Measurements from ENCODE around the gene FMO5.
A peak's percentile ranks its signal among the peaks of the same experiment; 100 is the strongest.
"Not testable (repeated sequence)": the region's sequence is repeated elsewhere in the genome, so short reads cannot be mapped to it uniquely, and the experiment has no call there.

The FMO5 gene

GRCh38 chr1:147207192-147207591 is 17.9 kb downstream of the FMO5 start:
- H3K4me1 Mint-ChIP-seq, result no peaks in the 10 kb centered on the region
- no peaks in the 10 kb centered on the region for H3K9me3 Mint-ChIP-seq
- no peak for DNase-seq
- H3K27ac Mint-ChIP-seq, result no peak overlapping the region
- no peaks in the 10 kb centered on the region for H3K27me3 Mint-ChIP-seq
- H3K4me3 Mint-ChIP-seq, result no peak overlapping the region
- no peaks in the 10 kb centered on the region for H3K36me3 Mint-ChIP-seq
- CTCF ChIA-PET, result no interaction called here

- no peak for DNase-seq
- CTCF ChIA-PET, result no interaction called here
Measured at GRCh38 chr1:147204080-147204479, 21.1 kb downstream of the FMO5 start.

GRCh38 chr1:147202576-147202975 is 22.6 kb downstream of the FMO5 start:
- CTCF ChIA-PET, result no interaction called here
- H3K27ac Mint-ChIP-seq, result no peak overlapping the region
- H3K36me3 Mint-ChIP-seq, result no peaks in the 10 kb centered on the region
- no peaks in the 10 kb centered on the region for H3K9me3 Mint-ChIP-seq
- no peaks in the 10 kb centered on the region for H3K4me1 Mint-ChIP-seq
- no peak overlapping the region for H3K4me3 Mint-ChIP-seq
- DNase-seq, result no peak
- H3K27me3 Mint-ChIP-seq, result no peaks in the 10 kb centered on the region

More at GRCh38 chr1:147204080-147204479, 21.1 kb downstream of the FMO5 start:
- Mint-ChIP-seq H3K4me3 (no peak overlapping the region), H3K36me3 (no peaks in the 10 kb centered on the region), H3K27ac (no peak overlapping the region), H3K9me3 (no peaks in the 10 kb centered on the region), H3K4me1 (no peaks in the 10 kb centered on the region), H3K27me3 (no peaks in the 10 kb centered on the region)

GRCh38 chr1:147201786-147202185 is 23.4 kb downstream of the FMO5 start:
- Mint-ChIP-seq H3K27me3 (no peaks in the 10 kb centered on the region), H3K4me1 (no peaks in the 10 kb centered on the region), H3K4me3 (no peak overlapping the region), H3K9me3 (no peaks in the 10 kb centered on the region), H3K27ac (no peak overlapping the region), H3K36me3 (no peaks in the 10 kb centered on the region)
- CTCF ChIA-PET, result no interaction called here
- no peak for DNase-seq

GRCh38 chr1:147201276-147201675 is 23.9 kb downstream of the FMO5 start:
- Mint-ChIP-seq H3K4me1 (no peaks in the 10 kb centered on the region), H3K4me3 (no peak overlapping the region), H3K27me3 (no peaks in the 10 kb centered on the region), H3K27ac (no peak overlapping the region), H3K36me3 (no peaks in the 10 kb centered on the region), H3K9me3 (no peaks in the 10 kb centered on the region)
- CTCF ChIA-PET, result no interaction called here
- no peak for DNase-seq

GRCh38 chr1:147197324-147197723 is 27.8 kb downstream of the FMO5 start:
- H3K36me3 Mint-ChIP-seq, DNase-seq, H3K27me3 Mint-ChIP-seq, H3K4me3 Mint-ChIP-seq, H3K4me1 Mint-ChIP-seq, H3K9me3 Mint-ChIP-seq, H3K27ac Mint-ChIP-seq: not testable (repeated sequence)
- CTCF ChIA-PET, result interaction anchor here (0.7 kb wide), 1 partner anchor 55 kb away, joined by 3 read pairs; no protein-coding TSS in a partner anchor

GRCh38 chr1:147189514-147189913 is 35.6 kb downstream of the FMO5 start:
- no peaks in the 10 kb centered on the region for H3K9me3 Mint-ChIP-seq
- no peaks in the 10 kb centered on the region for H3K4me1 Mint-ChIP-seq
- DNase-seq, result no peak
- CTCF ChIA-PET, result no interaction called here
- no peaks in the 10 kb centered on the region for H3K27me3 Mint-ChIP-seq
- H3K36me3 Mint-ChIP-seq, result no peaks in the 10 kb centered on the region
- H3K4me3 Mint-ChIP-seq, result no peak overlapping the region
- no peak overlapping the region for H3K27ac Mint-ChIP-seq

GRCh38 chr1:147185432-147185831 is 39.7 kb downstream of the FMO5 start:
- peaks cover 3% of the 10 kb centered on the region for H3K27me3 Mint-ChIP-seq
- H3K36me3 Mint-ChIP-seq, result no peaks in the 10 kb centered on the region
- DNase-seq, result no peak
- CTCF ChIA-PET, result no interaction called here
- no peak overlapping the region for H3K27ac Mint-ChIP-seq
- H3K4me1 Mint-ChIP-seq, result no peaks in the 10 kb centered on the region
- no peak overlapping the region for H3K4me3 Mint-ChIP-seq
- no peaks in the 10 kb centered on the region for H3K9me3 Mint-ChIP-seq

- no peak for DNase-seq
- Mint-ChIP-seq H3K4me1 (peaks cover 25% of the 10 kb centered on the region), H3K36me3 (peaks cover 24% of the 10 kb centered on the region), H3K4me3 (no peak overlapping the region), H3K27me3 (peaks cover 25% of the 10 kb centered on the region), H3K27ac (no peak overlapping the region), H3K9me3 (peaks cover 4% of the 10 kb centered on the region)
- CTCF ChIA-PET, result no interaction called here
Measured at GRCh38 chr1:147177611-147178380, 47.3 kb downstream of the FMO5 start.

- H3K36me3 Mint-ChIP-seq, result peaks cover 35% of the 10 kb centered on the region
- H3K27ac Mint-ChIP-seq, result peak within 1 kb of the TSS; percentile 97
- H3K9me3 Mint-ChIP-seq, result peaks cover 3% of the 10 kb centered on the region
- peak within 1 kb of the TSS; percentile 93 for H3K4me3 Mint-ChIP-seq
- peak; percentile 93 for DNase-seq
- peaks cover 4% of the 10 kb centered on the region for H3K27me3 Mint-ChIP-seq
- CTCF ChIA-PET, result interaction anchor here (0.7 to 1.7 kb wide), 7 partner anchors 9 to 73 kb away, joined by 3 to 16 read pairs (median 5); partner anchors contain the start of gene CHD1L
- H3K4me1 Mint-ChIP-seq, result peaks cover 42% of the 10 kb centered on the region
Measured at GRCh38 chr1:147172168-147173016, 52.7 kb downstream of the FMO5 start, which contains the start of gene PRKAB2. Gene PRKAB2 (minus strand): TSS chr1:147172470. CDS start chr1:147172144, 326 bp downstream.

GRCh38 chr1:147171399-147172167 is 53.6 kb downstream of the FMO5 start:
- H3K4me1 Mint-ChIP-seq, result peaks cover 42% of the 10 kb centered on the region
- H3K27me3 Mint-ChIP-seq, result peaks cover 3% of the 10 kb centered on the region
- peak overlapping the region; percentile 86 for H3K27ac Mint-ChIP-seq
- peak overlapping the region; percentile 93 for H3K4me3 Mint-ChIP-seq
- no peak for DNase-seq
- peaks cover 3% of the 10 kb centered on the region for H3K9me3 Mint-ChIP-seq
- peaks cover 41% of the 10 kb centered on the region for H3K36me3 Mint-ChIP-seq
- CTCF ChIA-PET, result interaction anchor here (0.7 to 1.7 kb wide), 4 partner anchors 10 to 74 kb away, joined by 3 to 10 read pairs (median 6); partner anchors contain the start of gene CHD1L

- no peak overlapping the region for H3K27ac Mint-ChIP-seq
- DNase-seq, result no peak
- H3K4me3 Mint-ChIP-seq, result peak overlapping the region; percentile 93
- H3K9me3 Mint-ChIP-seq, result peaks cover 3% of the 10 kb centered on the region
- peaks cover 47% of the 10 kb centered on the region for H3K36me3 Mint-ChIP-seq
- peaks cover 42% of the 10 kb centered on the region for H3K4me1 Mint-ChIP-seq
- CTCF ChIA-PET, result no interaction called here
- H3K27me3 Mint-ChIP-seq, result peaks cover 3% of the 10 kb centered on the region
Measured at GRCh38 chr1:147169840-147170674, 55.1 kb downstream of the FMO5 start.

GRCh38 chr1:147169171-147169570 is 56.0 kb downstream of the FMO5 start:
- Mint-ChIP-seq H3K36me3 (peaks cover 47% of the 10 kb centered on the region), H3K27me3 (peaks cover 3% of the 10 kb centered on the region), H3K4me3 (no peak overlapping the region), H3K4me1 (peaks cover 38% of the 10 kb centered on the region), H3K9me3 (peaks cover 2% of the 10 kb centered on the region), H3K27ac (no peak overlapping the region)
- CTCF ChIA-PET, result interaction anchor here (1.4 kb wide), 1 partner anchor 54 kb away, joined by 3 read pairs; no protein-coding TSS in a partner anchor
- DNase-seq, result no peak
